Measurements from ENCODE around the gene LRCH1.

DNA sequence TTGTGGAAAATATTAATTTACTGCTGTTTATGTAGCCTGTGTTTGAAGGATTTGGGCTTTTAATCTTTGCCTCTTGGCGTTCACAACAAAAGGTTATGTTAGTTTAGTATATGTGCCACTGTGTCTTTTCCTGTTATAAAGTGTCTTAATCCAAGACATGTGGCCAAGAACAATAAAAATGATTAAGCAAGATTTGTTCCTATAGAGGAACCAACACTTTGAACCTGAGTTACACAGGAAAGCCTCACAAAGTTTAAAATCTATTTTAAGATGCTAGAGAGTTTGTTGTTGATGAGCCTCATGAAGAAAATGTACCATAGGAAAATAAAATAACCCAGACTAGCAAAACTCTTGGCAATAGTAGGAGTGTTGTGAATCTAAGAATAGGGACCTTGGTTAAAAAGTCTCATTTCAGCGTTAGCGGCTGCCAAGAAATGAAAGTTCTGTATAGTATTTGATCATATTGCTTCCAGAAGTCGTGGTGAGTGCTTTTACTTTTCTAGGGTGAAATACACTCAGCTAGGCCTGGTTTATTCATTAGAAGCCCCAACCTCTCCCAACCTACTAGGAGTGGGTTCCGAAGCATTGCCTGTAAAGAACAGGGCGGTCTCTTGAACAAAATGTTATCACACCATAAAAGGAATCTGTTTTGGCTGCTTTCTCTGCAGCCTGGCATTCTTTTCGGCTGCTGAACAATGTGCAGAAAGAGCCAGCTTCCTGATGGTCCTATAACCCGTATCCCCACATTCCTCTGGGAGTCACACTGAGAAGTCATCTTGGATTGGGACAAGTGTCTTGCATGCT, 102.6 kb downstream of the LRCH1 start:
- TF ChIP-seq, protein P1, sequence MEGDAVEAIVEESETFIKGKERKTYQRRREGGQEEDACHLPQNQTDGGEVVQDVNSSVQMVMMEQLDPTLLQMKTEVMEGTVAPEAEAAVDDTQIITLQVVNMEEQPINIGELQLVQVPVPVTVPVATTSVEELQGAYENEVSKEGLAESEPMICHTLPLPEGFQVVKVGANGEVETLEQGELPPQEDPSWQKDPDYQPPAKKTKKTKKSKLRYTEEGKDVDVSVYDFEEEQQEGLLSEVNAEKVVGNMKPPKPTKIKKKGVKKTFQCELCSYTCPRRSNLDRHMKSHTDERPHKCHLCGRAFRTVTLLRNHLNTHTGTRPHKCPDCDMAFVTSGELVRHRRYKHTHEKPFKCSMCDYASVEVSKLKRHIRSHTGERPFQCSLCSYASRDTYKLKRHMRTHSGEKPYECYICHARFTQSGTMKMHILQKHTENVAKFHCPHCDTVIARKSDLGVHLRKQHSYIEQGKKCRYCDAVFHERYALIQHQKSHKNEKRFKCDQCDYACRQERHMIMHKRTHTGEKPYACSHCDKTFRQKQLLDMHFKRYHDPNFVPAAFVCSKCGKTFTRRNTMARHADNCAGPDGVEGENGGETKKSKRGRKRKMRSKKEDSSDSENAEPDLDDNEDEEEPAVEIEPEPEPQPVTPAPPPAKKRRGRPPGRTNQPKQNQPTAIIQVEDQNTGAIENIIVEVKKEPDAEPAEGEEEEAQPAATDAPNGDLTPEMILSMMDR (IDR thresholded peaks at IDR 0.05): no peak
- no peak for TF ChIP-seq POLR2A (IDR thresholded peaks at IDR 0.05)
